Hepatocyte (in vitro differentiated cells): Measurements from ENCODE around the gene CEACAM21.

Source experiments
- CTCF ChIP-seq: fragments of 200-600 bp; sonication (generic); IDR thresholded peaks from 2 replicates; pipeline ENCODE4 v1.5.1; 2016; ENCODE audit warnings: antibody characterized with exemption, mild to moderate bottlenecking; ENCODE audit not compliant: poor library complexity
- EZH2 ChIP-seq: fragments of 200-600 bp; sonication (generic); IDR thresholded peaks from 2 replicates; pipeline ENCODE4 v1.6.1; 2016; ENCODE audit warnings: antibody characterized with exemption, mild to moderate bottlenecking, borderline replicate concordance

DNA sequence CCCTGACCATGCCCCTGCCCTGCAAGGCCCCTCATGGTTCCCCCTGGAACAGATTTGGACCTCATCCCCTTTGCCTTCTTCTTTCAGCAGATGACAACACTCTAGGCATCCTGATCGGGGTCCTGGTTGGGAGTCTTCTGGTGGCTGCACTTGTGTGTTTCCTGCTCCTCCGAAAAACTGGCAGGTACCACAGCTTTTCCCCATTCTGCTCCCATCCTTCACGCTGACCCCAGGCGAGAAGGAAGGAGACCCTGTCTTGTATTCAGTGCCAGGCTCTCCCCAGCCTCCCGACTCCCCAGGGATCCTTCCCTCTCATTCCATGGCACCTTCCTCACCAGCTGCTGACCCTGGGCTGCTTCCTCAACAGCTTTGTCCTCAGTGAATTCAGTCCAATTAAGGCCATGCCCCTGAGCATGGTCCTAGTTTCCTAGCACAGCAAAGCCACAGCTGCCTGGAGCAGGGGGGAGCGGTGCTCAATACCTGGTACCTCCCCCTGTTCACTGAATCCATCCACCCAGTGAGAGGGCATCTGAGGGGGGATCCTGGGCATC lies 8.4 kb downstream of the CEACAM21 start:
- TF ChIP-seq CTCF: no peak
- no peak for TF ChIP-seq EZH2
